HEK293 (cell line): Measurements from ENCODE around the gene SNAPIN.

Experiments used
- CTCF ChIP-seq: fragments of 450-650 bp; formaldehyde crosslinking; IDR thresholded peaks from 2 replicates; pipeline ENCODE4 v1.5.1; 2016; ENCODE audit warnings: missing biosample characterization, missing genetic modification characterization
- PBX3 ChIP-seq: sonication (generic); formaldehyde crosslinking; IDR thresholded peaks from 2 replicates; pipeline ENCODE4 v1.8.1; 2022; ENCODE audit warnings: mild to moderate bottlenecking, moderate library complexity, missing genetic modification reagents
- REST ChIP-seq: fragments of 450-650 bp; formaldehyde crosslinking; IDR thresholded peaks from 2 replicates; pipeline ENCODE4 v1.5.1; 2016; ENCODE audit warnings: missing biosample characterization, missing genetic modification characterization
- ZNF133 ChIP-seq: fragments of 450-650 bp; formaldehyde crosslinking; IDR thresholded peaks from 2 replicates; pipeline ENCODE4 v1.5.1; 2016; ENCODE audit warnings: missing biosample characterization, missing genetic modification characterization
- ZNF629 ChIP-seq: fragments of 450-650 bp; formaldehyde crosslinking; IDR thresholded peaks from 2 replicates; pipeline ENCODE4 v1.5.1; 2017; ENCODE audit warnings: missing biosample characterization, missing genetic modification characterization
- ZNF639 ChIP-seq: fragments of 450-650 bp; formaldehyde crosslinking; IDR thresholded peaks from 2 replicates; pipeline ENCODE4 v1.5.1; 2016; ENCODE audit warnings: missing biosample characterization, missing genetic modification characterization

GRCh38 chr1:153643816-153644215, 14.7 kb upstream of the SNAPIN start:
- TF ChIP-seq CTCF (tag by site-specific recombination): no peak
- TF ChIP-seq ZNF629 (tag by site-specific recombination): no peak
- TF ChIP-seq ZNF133: no peak
- TF ChIP-seq ZNF639 (tag by site-specific recombination): no peak
- no peak for TF ChIP-seq REST (tag by site-specific recombination)
- no peak for TF ChIP-seq PBX3 (CRISPR knock-in tag)
